NCI-H1048 (cell line): ENCODE data around the gene CAPZA3.
"Not testable (repeated sequence)": the region's sequence is repeated elsewhere in the genome, so short reads cannot be mapped to it uniquely, and the experiment has no call there.

Source experiments
- DNase-seq: peaks from one replicate; lab custom pipeline; 2025; lab: John Stamatoyannopoulos, UW

CAPZA3 gene

GRCh38 chr12:18754124-18754707 is 16.3 kb downstream of the CAPZA3 start:
- no peak for DNase-seq

GRCh38 chr12:18755341-18755740 is 17.4 kb downstream of the CAPZA3 start:
- no peak for DNase-seq

GRCh38 chr12:18766479-18766878 is 28.6 kb downstream of the CAPZA3 start:
- not testable (repeated sequence) for DNase-seq

GRCh38 chr12:18782827-18783226 is 44.9 kb downstream of the CAPZA3 start:
- no peak for DNase-seq

- DNase-seq: not testable (repeated sequence)
These were observed 47.5 kb downstream of the CAPZA3 start for GRCh38 chr12:18785465-18785864.
